ENCODE data around the gene SLC39A11.

DNA sequence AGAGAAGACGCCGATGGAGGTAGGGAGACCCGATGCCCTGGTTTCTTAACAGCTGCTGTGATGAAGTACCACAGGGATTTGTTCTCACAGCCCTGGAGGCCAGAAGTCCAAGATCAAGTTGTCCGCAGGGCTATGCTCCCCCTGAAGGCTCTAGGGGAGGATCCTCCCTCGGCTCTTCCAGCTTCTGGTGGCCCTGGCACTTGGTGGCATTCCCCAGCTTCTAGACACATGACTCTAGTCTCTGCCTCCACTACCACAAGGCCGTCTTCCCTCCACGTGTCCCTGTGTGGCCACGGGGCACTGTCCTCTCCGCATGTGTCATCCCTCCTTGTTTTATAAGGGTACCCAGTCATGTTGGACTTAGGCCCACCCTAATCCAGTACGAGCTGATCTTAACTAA is 375.2 kb downstream of the SLC39A11 start:
- no peak for TF ChIP-seq NFRKB (IDR thresholded peaks at IDR 0.05)
- TF ChIP-seq, protein P1, sequence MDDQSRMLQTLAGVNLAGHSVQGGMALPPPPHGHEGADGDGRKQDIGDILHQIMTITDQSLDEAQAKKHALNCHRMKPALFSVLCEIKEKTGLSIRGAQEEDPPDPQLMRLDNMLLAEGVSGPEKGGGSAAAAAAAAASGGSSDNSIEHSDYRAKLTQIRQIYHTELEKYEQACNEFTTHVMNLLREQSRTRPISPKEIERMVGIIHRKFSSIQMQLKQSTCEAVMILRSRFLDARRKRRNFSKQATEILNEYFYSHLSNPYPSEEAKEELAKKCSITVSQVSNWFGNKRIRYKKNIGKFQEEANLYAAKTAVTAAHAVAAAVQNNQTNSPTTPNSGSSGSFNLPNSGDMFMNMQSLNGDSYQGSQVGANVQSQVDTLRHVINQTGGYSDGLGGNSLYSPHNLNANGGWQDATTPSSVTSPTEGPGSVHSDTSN (CRISPR knock-in tag; IDR thresholded peaks at IDR 0.05; ENCODE audit: borderline replicate concordance): no peak
- TF ChIP-seq POLR2A (IDR thresholded peaks at IDR 0.05; ENCODE audit: insufficient read depth in 1 of 2, low read depth in 2 of 2, low read length in 2 of 2): no peak
- TF ChIP-seq POLR2AphosphoS5 (IDR thresholded peaks at IDR 0.05; ENCODE audit: low read depth, low read length): no peak
- no peak for TF ChIP-seq SMAD9 (CRISPR knock-in tag; IDR thresholded peaks at IDR 0.05)
- no peak for TF ChIP-seq ZNF510 (CRISPR knock-in tag; IDR thresholded peaks at IDR 0.05; ENCODE audit: low read depth)
- no peak for TF ChIP-seq KLF16 (CRISPR knock-in tag; IDR thresholded peaks at IDR 0.05)
- TF ChIP-seq KAT8 (CRISPR knock-in tag; IDR thresholded peaks at IDR 0.05): no peak
- TF ChIP-seq, protein P2, sequence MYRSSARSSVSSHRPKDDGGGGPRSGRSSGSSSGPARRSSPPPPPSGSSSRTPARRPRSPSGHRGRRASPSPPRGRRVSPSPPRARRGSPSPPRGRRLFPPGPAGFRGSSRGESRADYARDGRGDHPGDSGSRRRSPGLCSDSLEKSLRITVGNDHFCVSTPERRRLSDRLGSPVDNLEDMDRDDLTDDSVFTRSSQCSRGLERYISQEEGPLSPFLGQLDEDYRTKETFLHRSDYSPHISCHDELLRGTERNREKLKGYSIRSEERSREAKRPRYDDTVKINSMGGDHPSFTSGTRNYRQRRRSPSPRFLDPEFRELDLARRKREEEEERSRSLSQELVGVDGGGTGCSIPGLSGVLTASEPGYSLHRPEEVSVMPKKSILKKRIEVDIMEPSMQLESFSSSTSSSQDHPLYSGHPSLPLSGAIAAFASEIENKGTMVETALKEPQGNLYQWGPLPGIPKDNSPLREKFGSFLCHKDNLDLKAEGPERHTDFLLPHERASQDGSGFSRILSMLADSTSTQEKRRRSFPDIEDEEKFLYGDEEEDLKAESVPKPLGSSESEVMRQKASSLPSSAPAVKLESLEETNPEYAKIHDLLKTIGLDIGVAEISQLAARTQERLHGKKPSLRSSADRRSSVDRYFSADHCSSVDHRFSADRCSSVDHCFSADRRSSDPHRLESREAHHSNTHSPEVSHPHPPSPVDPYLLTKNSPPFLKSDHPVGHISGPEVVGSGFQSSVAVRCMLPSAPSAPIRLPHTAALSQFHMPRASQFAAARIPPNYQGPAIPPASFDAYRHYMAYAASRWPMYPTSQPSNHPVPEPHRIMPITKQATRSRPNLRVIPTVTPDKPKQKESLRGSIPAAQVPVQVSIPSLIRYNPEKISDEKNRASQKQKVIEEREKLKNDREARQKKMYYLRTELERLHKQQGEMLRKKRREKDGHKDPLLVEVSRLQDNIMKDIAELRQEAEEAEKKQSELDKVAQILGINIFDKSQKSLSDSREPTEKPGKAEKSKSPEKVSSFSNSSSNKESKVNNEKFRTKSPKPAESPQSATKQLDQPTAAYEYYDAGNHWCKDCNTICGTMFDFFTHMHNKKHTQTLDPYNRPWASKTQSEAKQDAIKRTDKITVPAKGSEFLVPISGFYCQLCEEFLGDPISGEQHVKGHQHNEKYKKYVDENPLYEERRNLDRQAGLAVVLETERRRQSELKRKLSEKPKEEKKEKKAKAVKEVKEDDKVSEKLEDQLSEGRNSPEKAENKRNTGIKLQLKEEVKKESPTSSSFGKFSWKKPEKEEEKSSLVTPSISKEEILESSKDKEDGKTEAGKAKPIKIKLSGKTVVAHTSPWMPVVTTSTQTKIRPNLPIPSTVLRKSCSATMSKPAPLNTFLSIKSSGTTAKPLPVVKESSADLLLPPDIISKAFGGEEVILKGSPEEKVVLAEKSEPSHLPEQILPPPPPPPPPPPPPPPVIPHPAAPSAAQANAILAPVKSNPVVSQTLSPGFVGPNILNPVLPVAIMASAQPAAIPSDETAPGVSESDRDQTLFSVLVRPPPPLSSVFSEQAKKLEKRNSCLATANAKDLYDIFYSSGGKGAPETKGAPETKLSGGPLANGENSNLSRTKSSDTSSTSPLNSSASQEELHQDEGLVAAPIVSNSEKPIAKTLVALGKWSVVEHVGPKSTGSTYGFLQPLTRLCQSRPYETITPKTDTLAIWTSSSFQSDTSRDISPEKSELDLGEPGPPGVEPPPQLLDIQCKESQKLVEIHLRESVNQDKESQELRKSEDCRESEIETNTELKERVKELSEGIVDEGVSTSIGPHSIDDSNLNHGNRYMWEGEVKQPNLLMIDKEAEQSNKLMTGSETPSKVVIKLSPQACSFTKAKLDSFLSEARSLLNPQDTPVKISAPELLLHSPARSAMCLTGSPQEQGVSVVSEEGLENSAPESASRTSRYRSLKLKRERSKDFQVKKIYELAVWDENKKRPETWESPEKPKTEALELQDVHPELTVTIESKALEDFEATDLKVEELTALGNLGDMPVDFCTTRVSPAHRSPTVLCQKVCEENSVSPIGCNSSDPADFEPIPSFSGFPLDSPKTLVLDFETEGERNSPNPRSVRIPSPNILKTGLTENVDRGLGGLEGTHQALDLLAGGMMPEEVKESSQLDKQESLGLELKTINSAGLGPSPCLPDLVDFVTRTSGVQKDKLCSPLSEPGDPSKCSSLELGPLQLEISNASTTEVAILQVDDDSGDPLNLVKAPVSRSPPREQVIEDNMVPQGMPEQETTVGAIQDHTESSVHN (CRISPR knock-in tag; IDR thresholded peaks at IDR 0.05): no peak
- TF ChIP-seq ZHX1 (CRISPR knock-in tag; IDR thresholded peaks at IDR 0.05; ENCODE audit: low read depth): no peak
- TF ChIP-seq, protein P3, sequence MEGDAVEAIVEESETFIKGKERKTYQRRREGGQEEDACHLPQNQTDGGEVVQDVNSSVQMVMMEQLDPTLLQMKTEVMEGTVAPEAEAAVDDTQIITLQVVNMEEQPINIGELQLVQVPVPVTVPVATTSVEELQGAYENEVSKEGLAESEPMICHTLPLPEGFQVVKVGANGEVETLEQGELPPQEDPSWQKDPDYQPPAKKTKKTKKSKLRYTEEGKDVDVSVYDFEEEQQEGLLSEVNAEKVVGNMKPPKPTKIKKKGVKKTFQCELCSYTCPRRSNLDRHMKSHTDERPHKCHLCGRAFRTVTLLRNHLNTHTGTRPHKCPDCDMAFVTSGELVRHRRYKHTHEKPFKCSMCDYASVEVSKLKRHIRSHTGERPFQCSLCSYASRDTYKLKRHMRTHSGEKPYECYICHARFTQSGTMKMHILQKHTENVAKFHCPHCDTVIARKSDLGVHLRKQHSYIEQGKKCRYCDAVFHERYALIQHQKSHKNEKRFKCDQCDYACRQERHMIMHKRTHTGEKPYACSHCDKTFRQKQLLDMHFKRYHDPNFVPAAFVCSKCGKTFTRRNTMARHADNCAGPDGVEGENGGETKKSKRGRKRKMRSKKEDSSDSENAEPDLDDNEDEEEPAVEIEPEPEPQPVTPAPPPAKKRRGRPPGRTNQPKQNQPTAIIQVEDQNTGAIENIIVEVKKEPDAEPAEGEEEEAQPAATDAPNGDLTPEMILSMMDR (CRISPR knock-in tag; IDR thresholded peaks at IDR 0.05): no peak
- no peak for TF ChIP-seq ZBTB38 (CRISPR knock-in tag; IDR thresholded peaks at IDR 0.05)

Measured in HepG2 (cell line).